SK-N-SH (cell line): Measurements from ENCODE around the gene TUBA1B.

ENCODE experiments used
- CHD2 ChIP-seq: fragments of 150-350 bp; IDR thresholded peaks from 2 replicates; pipeline ENCODE4 v1.6.1; 2018; ENCODE audit warnings: low read length; ENCODE audit not compliant: partially characterized antibody
- EP300 ChIP-seq, 2 experiments: IDR thresholded peaks; 2 replicates each; pipeline versions ENCODE4 v1.4.0 to v1.6.1; 2012; ENCODE audit warnings: borderline replicate concordance in 1 of 2, low read depth in 1 of 2, low read length in 1 of 2
- FOXJ3 ChIP-seq: sonication (generic); formaldehyde crosslinking; IDR thresholded peaks from 2 replicates; pipeline ENCODE4 v1.5.1; 2020; ENCODE audit warnings: mild to moderate bottlenecking, missing genetic modification reagents
- POLR2AphosphoS5 ChIP-seq: IDR thresholded peaks from 2 replicates; pipeline ENCODE4 v1.6.1; 2012; ENCODE audit warnings: low read depth, low read length
- TF ChIP-seq, protein P1 (sequence below): fragments of 200-600 bp; sonication (generic); IDR thresholded peaks from 2 replicates; pipeline ENCODE4 v1.6.1; 2017; ENCODE audit warnings: antibody characterized with exemption, mild to moderate bottlenecking, moderate library complexity
- TF ChIP-seq, protein P2 (sequence below): IDR thresholded peaks from 2 replicates; pipeline ENCODE4 v1.4.0; 2012; ENCODE audit warnings: low read depth
- TF ChIP-seq, protein P3 (sequence below): IDR thresholded peaks from 2 replicates; pipeline ENCODE4 v1.6.1; 2012; ENCODE audit warnings: mild to moderate bottlenecking, low read depth, low read length, moderate library complexity
- TF ChIP-seq, protein P4 (sequence below): fragments of 150-350 bp; IDR thresholded peaks from 2 replicates; pipeline ENCODE4 v1.6.1; 2017; ENCODE audit warnings: antibody characterized with exemption, low read length, low read depth, borderline replicate concordance

DNA sequence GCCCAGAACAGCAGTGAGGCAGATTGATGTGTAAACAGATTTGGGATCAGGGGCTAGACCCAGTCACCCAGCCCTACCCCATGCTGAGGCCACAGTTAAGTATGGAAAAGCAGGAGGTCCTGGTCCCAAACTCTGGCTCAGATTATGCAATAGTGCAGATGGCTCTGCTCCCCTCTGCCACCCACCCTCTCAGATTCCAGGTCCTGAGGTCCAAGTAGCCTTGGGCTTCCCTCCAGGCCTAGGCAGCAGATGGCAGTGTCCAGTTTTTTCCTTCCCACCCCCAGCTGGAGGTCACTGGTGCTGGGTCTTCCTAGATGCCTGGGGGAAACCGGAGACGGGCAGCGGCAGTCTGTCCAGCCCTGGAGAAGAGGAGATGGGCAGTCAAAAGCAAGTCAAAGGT lies 33.8 kb downstream of the TUBA1B start:
- no peak for TF ChIP-seq EP300 (IDR thresholded peaks at IDR 0.05; ENCODE audit: borderline replicate concordance in 1 of 2, low read depth in 1 of 2, low read length in 1 of 2)
- TF ChIP-seq, protein P1, sequence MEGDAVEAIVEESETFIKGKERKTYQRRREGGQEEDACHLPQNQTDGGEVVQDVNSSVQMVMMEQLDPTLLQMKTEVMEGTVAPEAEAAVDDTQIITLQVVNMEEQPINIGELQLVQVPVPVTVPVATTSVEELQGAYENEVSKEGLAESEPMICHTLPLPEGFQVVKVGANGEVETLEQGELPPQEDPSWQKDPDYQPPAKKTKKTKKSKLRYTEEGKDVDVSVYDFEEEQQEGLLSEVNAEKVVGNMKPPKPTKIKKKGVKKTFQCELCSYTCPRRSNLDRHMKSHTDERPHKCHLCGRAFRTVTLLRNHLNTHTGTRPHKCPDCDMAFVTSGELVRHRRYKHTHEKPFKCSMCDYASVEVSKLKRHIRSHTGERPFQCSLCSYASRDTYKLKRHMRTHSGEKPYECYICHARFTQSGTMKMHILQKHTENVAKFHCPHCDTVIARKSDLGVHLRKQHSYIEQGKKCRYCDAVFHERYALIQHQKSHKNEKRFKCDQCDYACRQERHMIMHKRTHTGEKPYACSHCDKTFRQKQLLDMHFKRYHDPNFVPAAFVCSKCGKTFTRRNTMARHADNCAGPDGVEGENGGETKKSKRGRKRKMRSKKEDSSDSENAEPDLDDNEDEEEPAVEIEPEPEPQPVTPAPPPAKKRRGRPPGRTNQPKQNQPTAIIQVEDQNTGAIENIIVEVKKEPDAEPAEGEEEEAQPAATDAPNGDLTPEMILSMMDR = no peak
- no peak for TF ChIP-seq CHD2
- TF ChIP-seq, protein P2, sequence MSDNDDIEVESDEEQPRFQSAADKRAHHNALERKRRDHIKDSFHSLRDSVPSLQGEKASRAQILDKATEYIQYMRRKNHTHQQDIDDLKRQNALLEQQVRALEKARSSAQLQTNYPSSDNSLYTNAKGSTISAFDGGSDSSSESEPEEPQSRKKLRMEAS = no peak
- TF ChIP-seq, protein P3, sequence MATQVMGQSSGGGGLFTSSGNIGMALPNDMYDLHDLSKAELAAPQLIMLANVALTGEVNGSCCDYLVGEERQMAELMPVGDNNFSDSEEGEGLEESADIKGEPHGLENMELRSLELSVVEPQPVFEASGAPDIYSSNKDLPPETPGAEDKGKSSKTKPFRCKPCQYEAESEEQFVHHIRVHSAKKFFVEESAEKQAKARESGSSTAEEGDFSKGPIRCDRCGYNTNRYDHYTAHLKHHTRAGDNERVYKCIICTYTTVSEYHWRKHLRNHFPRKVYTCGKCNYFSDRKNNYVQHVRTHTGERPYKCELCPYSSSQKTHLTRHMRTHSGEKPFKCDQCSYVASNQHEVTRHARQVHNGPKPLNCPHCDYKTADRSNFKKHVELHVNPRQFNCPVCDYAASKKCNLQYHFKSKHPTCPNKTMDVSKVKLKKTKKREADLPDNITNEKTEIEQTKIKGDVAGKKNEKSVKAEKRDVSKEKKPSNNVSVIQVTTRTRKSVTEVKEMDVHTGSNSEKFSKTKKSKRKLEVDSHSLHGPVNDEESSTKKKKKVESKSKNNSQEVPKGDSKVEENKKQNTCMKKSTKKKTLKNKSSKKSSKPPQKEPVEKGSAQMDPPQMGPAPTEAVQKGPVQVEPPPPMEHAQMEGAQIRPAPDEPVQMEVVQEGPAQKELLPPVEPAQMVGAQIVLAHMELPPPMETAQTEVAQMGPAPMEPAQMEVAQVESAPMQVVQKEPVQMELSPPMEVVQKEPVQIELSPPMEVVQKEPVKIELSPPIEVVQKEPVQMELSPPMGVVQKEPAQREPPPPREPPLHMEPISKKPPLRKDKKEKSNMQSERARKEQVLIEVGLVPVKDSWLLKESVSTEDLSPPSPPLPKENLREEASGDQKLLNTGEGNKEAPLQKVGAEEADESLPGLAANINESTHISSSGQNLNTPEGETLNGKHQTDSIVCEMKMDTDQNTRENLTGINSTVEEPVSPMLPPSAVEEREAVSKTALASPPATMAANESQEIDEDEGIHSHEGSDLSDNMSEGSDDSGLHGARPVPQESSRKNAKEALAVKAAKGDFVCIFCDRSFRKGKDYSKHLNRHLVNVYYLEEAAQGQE = no peak
- no peak for TF ChIP-seq POLR2AphosphoS5
- TF ChIP-seq FOXJ3 (CRISPR knock-in tag) = no peak
- TF ChIP-seq, protein P4, sequence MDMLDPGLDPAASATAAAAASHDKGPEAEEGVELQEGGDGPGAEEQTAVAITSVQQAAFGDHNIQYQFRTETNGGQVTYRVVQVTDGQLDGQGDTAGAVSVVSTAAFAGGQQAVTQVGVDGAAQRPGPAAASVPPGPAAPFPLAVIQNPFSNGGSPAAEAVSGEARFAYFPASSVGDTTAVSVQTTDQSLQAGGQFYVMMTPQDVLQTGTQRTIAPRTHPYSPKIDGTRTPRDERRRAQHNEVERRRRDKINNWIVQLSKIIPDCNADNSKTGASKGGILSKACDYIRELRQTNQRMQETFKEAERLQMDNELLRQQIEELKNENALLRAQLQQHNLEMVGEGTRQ = no peak
